Activated CD8-positive, alpha-beta memory T cell treated with anti-CD3 and anti-CD28 coated beads for 1 hour (primary cell): ENCODE measurements around the gene ATAD3C.
A peak's percentile ranks its signal among the peaks of the same experiment; 100 is the strongest.
"Not testable (repeated sequence)": the region's sequence is repeated elsewhere in the genome, so short reads cannot be mapped to it uniquely, and the experiment has no call there.

Experiments used
- DNase-seq, 2 donors: peaks; one replicate each; pipeline ENCODE4 v3.0.0-alpha.2; 2020; ENCODE audit warnings: low read depth in 1 of 2; ENCODE audit errors: extremely low read depth in 1 of 2

ATAD3C gene

GRCh38 chr1:1449099-1449739, at the start of gene ATAD3C:
Gene ATAD3C, plus strand, starts transcription at chr1:1449689. Its CDS starts 995 bp downstream, at chr1:1450684.
- no peak for DNase-seq

- DNase-seq, result no peak
Measured at GRCh38 chr1:1399872-1400575, 49.5 kb upstream of the ATAD3C start.

DNA sequence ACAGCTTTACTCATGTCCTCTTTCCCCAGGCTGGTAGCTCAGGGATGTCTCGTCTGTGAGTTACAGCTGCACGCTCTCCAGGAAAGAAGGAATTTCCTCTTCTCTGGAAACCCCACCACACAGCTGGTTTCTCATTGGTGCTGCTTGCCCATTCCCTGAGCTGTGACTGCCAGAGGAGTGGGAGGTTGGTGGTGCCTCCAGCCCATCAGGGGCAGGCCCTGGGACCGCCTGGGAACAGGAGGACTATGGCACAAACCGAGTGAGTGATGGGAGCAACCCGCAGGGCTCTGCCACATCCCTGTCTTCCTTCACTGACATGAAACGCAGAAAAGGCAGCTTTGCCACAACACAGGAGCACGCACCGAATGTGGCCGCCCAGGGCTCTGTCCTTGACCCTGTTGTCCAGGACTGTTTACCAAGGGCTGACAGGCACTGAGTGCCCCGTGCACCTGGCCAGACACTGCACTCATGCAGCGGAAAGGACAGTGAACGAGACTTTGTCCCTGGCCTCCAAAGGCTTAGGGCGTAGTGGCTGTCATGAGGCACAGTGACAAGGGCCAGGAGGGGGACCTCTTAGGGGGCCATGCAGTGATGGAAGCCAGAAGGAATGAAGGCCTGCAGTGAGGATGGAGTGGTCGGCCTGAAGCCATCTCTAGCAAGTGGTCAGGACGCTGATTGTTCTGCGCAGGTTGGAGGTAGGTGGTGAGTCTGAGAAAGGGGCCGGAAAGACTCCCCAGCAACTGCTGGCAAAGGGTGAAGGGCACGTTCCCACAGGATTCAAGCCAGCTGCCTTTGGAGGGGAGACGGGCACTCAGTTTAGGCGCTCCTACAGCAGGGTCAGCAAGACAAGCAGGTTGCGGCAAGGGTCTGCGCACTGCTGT, 48.7 kb upstream of the ATAD3C start:
- DNase-seq, result no peak

GRCh38 chr1:1401457-1402010, 48.0 kb upstream of the ATAD3C start:
- no peak for DNase-seq

DNA sequence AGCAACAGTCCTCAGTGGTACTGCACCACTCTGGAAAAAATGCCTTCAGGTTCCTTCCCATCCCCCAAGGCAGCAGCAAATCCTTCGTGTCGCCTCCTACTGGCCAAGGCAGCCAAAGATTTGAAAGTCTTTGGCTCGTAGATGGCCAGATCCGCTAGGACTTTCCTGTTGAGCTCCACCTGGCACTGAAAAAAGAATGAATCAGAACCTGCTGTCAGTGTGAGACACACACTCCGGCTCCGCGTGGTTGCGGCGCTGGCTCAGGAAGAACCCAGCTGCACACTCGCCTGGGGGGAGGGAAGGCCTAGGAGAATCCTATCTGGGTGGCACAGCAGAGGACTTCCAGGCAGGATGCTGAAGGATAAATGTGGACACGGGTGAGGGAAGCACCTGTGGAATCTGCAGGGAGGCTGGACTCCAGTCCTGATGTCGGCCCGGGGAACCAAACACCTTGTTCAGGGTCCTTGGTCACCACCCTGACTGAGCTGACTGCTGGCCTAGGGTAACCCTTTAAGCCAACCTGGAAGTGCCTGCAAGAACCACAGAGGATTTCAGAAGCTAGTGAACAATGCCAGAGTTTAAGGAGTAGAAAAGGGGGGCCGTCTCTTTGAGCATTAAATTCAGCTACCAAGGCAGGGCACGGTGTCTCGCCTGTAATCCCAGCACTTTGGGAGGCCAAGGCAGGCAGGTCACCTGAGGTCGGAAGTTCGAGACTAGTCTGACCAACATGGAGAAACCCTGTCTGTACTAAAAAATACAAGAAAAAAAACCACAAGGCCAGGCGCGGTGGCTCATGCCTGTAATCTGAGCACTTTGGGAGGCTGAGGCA, 47.2 kb upstream of the ATAD3C start:
- no peak for DNase-seq

DNA sequence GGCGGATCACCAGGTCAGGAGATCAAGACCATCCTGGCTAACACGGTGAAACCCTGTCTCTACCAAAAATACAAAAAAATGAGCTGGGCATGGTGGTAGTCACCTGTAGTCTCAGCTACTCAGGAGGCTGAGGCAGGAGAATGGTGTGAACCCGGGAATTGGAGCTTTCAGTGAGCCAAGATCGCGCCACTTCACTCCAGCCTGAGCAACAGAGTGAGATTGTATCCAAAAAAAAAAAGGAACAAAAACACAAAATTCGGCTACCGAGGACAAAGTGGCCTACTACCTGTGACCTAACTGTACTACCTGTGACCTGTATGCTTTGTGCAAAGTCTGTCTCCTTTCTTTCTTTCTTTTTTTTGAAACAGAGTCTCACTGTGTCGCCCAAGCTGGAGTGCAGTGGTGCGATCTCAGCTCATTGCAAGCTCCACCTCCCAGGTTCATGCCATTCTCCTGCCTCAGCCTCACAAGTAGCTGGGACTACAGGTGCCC, 46.5 kb upstream of the ATAD3C start:
- DNase-seq, result not testable (repeated sequence)

DNA sequence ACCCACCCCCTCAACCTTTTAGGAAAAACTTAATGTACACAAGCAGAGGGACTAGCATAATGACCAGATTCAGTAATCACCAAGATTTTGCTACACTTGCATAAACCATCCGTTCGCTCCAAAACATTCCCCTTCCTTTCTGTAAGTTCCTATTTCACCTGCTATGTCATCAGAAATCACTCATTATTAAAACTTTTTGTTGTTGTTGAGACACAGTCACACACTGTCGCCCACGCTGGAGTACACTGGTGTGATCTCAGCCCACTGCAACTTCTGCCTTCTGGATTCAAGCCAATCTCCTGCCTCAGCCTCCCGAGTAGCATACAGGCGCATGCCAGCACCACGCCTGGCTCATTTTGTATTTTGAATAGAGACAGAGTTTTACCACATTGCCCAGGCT, 45.8 kb upstream of the ATAD3C start:
- DNase-seq, result no peak

DNA sequence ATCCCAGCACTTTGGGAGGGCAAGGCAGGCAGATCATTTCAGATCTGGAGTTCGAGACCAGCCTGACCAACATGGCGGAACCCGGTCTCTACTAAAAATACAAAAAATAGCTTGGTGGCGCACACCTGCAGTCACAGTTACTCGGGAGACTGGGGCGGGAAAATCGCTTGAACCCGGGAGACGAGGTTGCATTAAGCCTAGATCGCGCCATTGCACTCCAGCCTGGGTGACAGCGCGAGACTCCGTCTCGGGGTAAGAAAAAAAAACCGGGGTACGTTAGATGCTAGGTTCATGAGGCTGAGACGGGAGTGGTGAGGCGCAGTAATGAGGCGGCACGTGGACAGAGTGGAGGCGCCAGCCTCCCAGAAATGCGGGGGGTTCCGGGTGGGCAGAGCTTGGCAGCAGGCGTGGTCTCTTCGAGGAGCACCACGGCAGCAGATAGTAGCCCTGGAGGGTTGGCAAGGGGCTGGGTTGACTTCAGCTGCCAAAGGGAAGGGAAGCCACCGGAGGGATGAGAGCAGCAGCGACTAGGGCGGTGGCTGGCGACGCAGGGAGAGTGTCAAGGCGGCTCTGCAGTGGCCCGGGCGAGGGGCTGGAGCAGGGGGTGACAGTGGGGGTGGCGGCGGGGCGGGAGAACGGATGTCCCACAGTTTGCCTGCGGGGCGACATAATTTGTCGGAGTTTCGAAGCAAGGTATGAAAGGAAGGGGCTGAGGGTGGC, 43.2 kb upstream of the ATAD3C start:
- DNase-seq, result no peak

- DNase-seq, result peak; percentile 85 to 92
Measured at GRCh38 chr1:1406821-1407635, 42.5 kb upstream of the ATAD3C start, which contains the start of gene MRPL20. Gene MRPL20, minus strand, starts transcription at chr1:1407293. Its CDS starts 76 bp downstream, at chr1:1407217.

DNA sequence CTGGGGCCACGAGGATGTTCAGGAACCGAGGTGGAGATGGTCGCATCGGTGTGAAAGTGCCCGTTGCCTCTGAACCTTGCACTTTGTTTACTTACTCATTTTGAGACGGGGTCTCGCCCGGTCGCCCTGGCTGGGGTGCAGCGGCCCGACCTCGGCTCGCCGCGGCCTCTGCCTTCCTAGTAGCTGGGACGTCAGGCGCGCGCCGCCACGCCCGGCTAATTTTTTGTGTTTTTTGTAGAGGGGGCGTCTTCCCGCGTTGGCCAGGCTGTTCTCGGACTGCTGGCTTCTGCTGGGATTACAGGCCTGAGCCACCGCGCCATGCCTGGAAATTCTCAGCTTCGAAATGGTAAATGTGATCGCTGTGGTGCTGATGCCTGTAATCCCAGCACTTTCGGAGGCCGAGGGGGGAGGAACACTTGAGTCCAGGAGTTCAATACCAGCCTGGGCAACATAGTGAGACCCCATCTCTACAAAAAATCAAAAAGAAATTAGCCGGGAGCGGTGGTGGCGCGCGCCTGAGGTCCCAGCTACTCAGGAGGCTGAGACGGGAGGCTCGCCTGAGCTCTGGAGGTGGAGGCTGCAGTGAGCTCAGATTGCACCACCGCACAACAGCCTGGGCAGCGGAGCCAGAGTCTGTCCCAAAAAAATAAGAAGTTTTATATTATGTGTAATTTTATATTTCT, 41.7 kb upstream of the ATAD3C start:
- DNase-seq, result no peak

DNA sequence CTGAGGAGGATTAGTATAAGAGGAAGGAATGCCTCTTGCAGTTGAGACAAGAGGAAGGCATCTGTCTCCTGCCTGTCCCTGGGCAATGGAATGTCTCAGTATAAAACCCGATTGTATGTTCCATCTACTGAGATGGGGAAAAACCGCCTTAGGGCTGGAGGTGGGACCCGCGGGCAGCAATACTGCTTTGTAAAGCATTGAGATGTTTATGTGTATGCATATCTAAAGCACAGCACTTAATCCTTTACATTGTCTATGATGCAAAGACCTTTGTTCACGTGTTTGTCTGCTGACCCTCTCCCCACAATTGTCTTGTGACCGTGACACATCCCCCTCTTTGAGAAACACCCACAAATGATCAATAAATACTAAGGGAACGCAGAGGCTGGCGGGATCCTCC, 39.3 kb upstream of the ATAD3C start:
- not testable (repeated sequence) for DNase-seq

- no peak for DNase-seq
Measured at GRCh38 chr1:1411626-1412025, 37.9 kb upstream of the ATAD3C start.

GRCh38 chr1:1412311-1412902, 37.1 kb upstream of the ATAD3C start:
- not testable (repeated sequence) for DNase-seq

GRCh38 chr1:1415751-1416150, 33.7 kb upstream of the ATAD3C start:
- DNase-seq, result no peak

- DNase-seq, result not testable (repeated sequence)
Measured at GRCh38 chr1:1417396-1417795, 32.1 kb upstream of the ATAD3C start.

DNA sequence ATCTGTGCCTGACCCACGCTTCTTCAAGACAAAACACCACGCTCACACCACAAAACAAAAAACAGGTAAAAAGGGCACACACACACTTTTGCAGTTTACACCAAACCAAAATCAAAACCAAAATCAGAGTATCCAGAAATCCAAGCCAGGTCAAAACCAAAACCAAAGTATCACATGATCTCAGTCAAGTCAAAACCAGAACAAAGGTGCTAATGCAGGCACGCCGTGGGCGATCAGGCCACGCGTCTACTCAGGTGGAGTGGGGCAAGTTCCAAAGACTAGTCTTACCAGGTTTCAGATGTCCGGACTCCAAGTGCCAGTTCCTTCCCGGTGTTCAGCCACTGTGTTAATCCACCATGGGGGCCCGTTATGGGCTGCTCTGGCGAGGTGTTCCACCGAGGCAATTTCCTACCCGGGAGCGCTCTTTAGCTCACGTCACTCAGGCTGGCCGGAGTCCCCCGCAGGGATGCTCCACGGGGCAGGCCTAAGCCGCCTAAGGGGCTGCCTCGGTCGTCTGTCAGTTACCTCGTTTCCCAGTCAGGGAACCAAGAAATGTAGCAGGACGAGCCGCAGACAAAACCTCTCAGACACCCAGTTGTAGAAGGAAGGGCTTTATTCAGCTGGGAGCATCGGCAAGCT, 31.5 kb upstream of the ATAD3C start:
- not testable (repeated sequence) for DNase-seq
